ENCODE measurements around the gene STEAP1B. TPM values are rescaled to one million over a fixed set of nuclear protein-coding genes. Genes with fewer than 3 reads are reported as not detected.

STEAP1B gene
- total and polyA plus RNA-seq, 9 donors: 2.2 to 3.2 (median 2.4) TPM

GRCh38 chr7:22420973-22421635 lies 78.9 kb downstream of the STEAP1B start:
- DNase-seq: no peak
- no peaks in the 10 kb centered on the region for H3K27me3 ChIP-seq (ENCODE audit: control insufficient read depth, insufficient read depth, low read length)
- no peaks in the 10 kb centered on the region for H3K36me3 ChIP-seq (ENCODE audit: control insufficient read depth, insufficient read depth, low read length)
- H3K27ac ChIP-seq (ENCODE audit: low read length): no peak overlapping the region
- H3K4me3 ChIP-seq (ENCODE audit: low read length): no peak overlapping the region
- WGBS (ENCODE audit: insufficient coverage): 73% methylated on average over 2 of the region's 2 CpGs
- H3K4me1 ChIP-seq (ENCODE audit: control insufficient read depth, insufficient read depth, low read length): peaks cover 8% of the 10 kb centered on the region
- no peaks in the 10 kb centered on the region for H3K9me3 ChIP-seq (replicated peaks; ENCODE audit: control insufficient read depth, low read depth, low read length)

DNA sequence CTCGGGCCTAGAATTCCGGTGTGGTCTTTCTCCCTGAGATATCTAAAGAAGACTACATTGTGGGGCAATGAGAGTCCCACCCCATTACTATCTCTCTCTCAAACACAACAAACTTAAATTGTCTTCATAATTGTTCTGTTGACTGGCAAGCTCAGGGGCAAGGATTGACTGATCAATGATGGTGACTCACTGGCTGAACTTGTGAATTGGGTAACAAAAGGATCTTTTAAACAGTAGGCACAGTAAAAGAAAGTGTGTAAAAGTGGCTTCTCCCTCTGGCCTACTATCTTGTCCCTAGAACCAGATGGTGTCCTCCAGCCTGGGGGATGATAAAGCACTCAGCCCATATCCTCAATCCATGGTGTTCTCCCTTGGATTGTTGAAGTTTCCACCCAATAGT lies 80.0 kb downstream of the STEAP1B start:
- H3K9me3 ChIP-seq (replicated peaks; ENCODE audit: control insufficient read depth, low read depth, low read length): no peaks in the 10 kb centered on the region
- no peak overlapping the region for H3K4me3 ChIP-seq (ENCODE audit: low read length)
- no peaks in the 10 kb centered on the region for H3K36me3 ChIP-seq (ENCODE audit: control insufficient read depth, insufficient read depth, low read length)
- no peaks in the 10 kb centered on the region for H3K27me3 ChIP-seq (ENCODE audit: control insufficient read depth, insufficient read depth, low read length)
- peaks cover 8% of the 10 kb centered on the region for H3K4me1 ChIP-seq (ENCODE audit: control insufficient read depth, insufficient read depth, low read length)
- no CpG with 5 or more reads among the region's 2 CpGs for WGBS (ENCODE audit: insufficient coverage)
- H3K27ac ChIP-seq (ENCODE audit: low read length): no peak overlapping the region
- DNase-seq: no peak

DNA sequence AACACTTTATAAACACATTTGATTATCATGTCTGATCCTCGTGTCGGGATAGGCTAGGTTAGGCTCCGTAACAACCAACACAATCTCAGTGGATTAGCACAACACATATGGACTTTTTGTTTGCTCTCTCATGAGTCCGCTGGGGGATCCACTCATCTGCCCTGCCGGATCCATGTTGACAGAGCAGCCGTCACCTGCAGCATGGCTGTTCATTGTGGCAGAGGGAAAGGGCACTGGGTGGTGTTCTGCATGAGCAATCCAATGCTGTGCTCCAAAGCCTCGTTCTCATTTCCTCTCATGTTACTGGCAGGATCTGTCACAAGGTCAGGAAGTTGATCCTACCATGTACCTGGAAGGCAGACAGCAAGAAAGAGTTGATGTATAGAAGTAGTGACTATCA lies 80.5 kb downstream of the STEAP1B start:
- no peaks in the 10 kb centered on the region for H3K36me3 ChIP-seq (ENCODE audit: control insufficient read depth, insufficient read depth, low read length)
- H3K4me3 ChIP-seq (ENCODE audit: low read length): no peak overlapping the region
- no peaks in the 10 kb centered on the region for H3K27me3 ChIP-seq (ENCODE audit: control insufficient read depth, insufficient read depth, low read length)
- DNase-seq: no peak
- H3K4me1 ChIP-seq (ENCODE audit: control insufficient read depth, insufficient read depth, low read length): peaks cover 8% of the 10 kb centered on the region
- no peaks in the 10 kb centered on the region for H3K9me3 ChIP-seq (replicated peaks; ENCODE audit: control insufficient read depth, low read depth, low read length)
- no peak overlapping the region for H3K27ac ChIP-seq (ENCODE audit: low read length)
- WGBS (ENCODE audit: insufficient coverage): 89% methylated on average over 3 of the region's 7 CpGs

DNA sequence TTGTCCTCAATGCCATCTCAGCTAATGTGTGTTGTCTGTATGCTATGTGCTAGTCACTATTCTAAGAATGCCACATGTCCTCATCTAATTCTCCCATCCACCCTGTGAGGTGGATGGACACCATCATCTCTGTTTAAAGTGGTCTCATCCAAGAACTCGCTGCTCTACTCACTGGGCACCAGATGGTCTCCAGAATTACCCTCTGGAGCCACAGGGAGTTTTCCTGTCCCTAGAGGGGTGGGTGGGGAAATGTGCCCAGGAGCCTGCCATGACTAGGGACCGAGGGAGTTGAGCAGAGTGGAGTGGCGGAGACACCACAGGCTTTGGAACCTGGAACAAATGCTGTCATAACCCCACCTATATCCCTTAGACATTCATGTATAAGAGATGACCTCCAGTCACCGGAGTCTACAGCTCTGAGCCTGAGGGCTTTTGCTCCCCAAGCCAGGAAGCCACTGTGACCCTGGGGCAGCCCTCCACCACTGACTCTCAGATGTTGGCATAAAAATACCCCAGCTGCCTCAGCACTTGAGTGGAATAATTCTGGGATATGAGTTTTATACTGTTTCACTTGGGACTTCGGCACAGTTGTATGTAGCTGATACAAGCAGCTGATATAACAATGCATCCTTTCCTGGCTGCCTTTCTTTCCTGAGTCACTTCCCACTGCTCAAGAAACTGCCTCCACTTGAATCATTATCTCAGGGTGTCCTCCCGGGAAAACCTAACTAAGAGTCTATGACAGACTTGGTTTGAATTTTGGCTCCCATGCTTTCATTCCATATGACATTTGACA lies 81.5 kb downstream of the STEAP1B start:
- Histone ChIP-seq H3K27ac (ENCODE audit: low read length) (no peak overlapping the region), H3K36me3 (ENCODE audit: control insufficient read depth, insufficient read depth, low read length) (no peaks in the 10 kb centered on the region), H3K4me3 (ENCODE audit: low read length) (no peak overlapping the region), H3K4me1 (ENCODE audit: control insufficient read depth, insufficient read depth, low read length) (peaks cover 8% of the 10 kb centered on the region), H3K9me3 (replicated peaks; ENCODE audit: control insufficient read depth, low read depth, low read length) (no peaks in the 10 kb centered on the region), H3K27me3 (ENCODE audit: control insufficient read depth, insufficient read depth, low read length) (no peaks in the 10 kb centered on the region)
- WGBS (ENCODE audit: insufficient coverage): 100% methylated on average over 1 of the region's 6 CpGs
- no peak for DNase-seq

- H3K4me1 ChIP-seq (ENCODE audit: control insufficient read depth, insufficient read depth, low read length): peaks cover 8% of the 10 kb centered on the region
- no peak overlapping the region for H3K4me3 ChIP-seq (ENCODE audit: low read length)
- H3K36me3 ChIP-seq (ENCODE audit: control insufficient read depth, insufficient read depth, low read length): no peaks in the 10 kb centered on the region
- H3K27ac ChIP-seq (ENCODE audit: low read length): no peak overlapping the region
- DNase-seq: no peak
- H3K9me3 ChIP-seq (replicated peaks; ENCODE audit: control insufficient read depth, low read depth, low read length): no peaks in the 10 kb centered on the region
- WGBS (ENCODE audit: insufficient coverage): 33% methylated on average over 3 of the region's 5 CpGs
- H3K27me3 ChIP-seq (ENCODE audit: control insufficient read depth, insufficient read depth, low read length): no peaks in the 10 kb centered on the region
Observed at GRCh38 chr7:22417841-22418240, 82.1 kb downstream of the STEAP1B start.

DNA sequence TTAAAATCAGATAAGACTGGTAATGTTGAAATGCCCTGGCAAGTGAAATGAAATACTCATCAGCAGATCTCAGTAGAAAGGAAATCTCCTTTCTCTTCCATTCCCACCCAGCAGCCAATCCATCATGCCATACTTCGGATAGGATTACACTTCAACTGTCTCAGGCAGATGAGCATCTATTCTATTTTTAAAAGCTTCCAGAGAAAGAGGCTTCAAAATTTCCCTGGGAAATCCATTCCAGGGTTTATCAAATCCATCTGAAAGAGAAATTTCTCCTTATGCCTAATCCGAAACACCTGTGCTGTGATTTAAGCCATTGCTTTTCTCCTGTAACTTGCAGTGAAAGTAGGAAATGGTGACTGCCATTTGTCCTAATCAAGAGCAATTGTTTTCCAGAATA lies 82.6 kb downstream of the STEAP1B start:
- Histone ChIP-seq H3K27me3 (ENCODE audit: control insufficient read depth, insufficient read depth, low read length) (no peaks in the 10 kb centered on the region), H3K4me1 (ENCODE audit: control insufficient read depth, insufficient read depth, low read length) (peaks cover 8% of the 10 kb centered on the region)

GRCh38 chr7:22414424-22414823 lies 85.6 kb downstream of the STEAP1B start:
- H3K4me3 ChIP-seq (ENCODE audit: low read length): no peak overlapping the region
- 91% methylated on average over 1 of the region's 2 CpGs for WGBS (ENCODE audit: insufficient coverage)
- H3K36me3 ChIP-seq (ENCODE audit: control insufficient read depth, insufficient read depth, low read length): no peaks in the 10 kb centered on the region
- DNase-seq: no peak
- H3K27ac ChIP-seq (ENCODE audit: low read length): no peak overlapping the region
- H3K27me3 ChIP-seq (ENCODE audit: control insufficient read depth, insufficient read depth, low read length): no peaks in the 10 kb centered on the region
- peaks cover 8% of the 10 kb centered on the region for H3K4me1 ChIP-seq (ENCODE audit: control insufficient read depth, insufficient read depth, low read length)
- no peaks in the 10 kb centered on the region for H3K9me3 ChIP-seq (replicated peaks; ENCODE audit: control insufficient read depth, low read depth, low read length)

More for the DNA sequence above, 82.6 kb downstream of the STEAP1B start:
- Histone ChIP-seq H3K36me3 (ENCODE audit: control insufficient read depth, insufficient read depth, low read length) (no peaks in the 10 kb centered on the region), H3K9me3 (replicated peaks; ENCODE audit: control insufficient read depth, low read depth, low read length) (no peaks in the 10 kb centered on the region), H3K27ac (ENCODE audit: low read length) (no peak overlapping the region), H3K4me3 (ENCODE audit: low read length) (no peak overlapping the region)
- peak; percentile 21 for DNase-seq
- 33% methylated on average over 1 of the region's 2 CpGs for WGBS (ENCODE audit: insufficient coverage)

DNA sequence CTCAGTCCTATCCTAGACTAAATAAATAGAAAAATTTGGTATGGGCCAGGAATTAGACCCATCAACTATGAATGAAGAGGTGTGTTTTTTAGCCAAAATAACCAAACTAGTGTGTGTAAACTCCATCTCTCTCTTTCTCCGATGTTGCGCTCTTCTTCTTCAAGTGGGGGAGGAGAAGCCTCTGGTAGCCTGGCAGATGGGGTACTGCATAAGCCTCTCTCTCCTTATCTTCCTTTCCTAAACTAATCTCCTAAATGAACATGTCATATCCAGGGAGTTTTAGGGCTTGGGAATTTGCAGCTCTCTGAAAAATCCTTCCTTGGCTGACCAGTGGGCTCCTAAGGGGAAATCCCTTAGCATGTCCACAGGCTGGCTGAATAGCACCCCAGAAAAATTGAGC lies 86.8 kb downstream of the STEAP1B start:
- no CpG with 5 or more reads among the region's 2 CpGs for WGBS (ENCODE audit: insufficient coverage)
- no peak overlapping the region for H3K4me3 ChIP-seq (ENCODE audit: low read length)
- no peak for DNase-seq

DNA sequence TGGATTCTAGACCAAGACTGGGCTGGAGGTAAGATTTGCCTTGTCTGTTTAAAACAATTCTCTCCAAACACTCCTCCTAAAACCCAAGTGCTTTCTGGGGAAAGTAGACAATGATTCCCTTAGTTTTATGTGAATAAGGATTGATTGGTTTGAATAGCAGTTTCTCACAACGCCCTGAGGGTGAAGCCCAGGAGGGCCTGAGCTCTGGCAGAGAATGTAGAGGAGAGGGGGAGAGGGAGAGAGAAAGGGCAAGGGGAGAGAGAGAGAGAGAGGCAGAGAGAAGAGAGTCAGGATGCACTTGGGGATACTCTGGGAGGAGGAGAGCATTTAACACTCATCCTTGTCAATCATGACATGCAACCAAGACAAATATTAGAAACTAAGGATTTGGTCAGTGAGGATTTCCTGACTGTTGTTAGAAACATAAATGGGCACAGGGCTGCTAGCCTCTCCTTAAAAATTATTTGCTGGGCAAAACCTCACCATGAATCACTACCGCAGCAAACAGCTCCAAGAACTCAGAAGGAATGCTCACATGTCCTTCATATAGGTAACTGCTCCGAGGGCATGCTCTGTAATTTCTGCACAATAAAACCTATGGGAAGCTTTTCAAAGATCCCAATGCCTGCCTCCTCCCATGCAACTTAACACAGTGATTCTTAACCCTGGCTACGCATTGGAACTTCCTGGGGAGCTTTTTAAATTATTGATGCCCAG lies 87.9 kb downstream of the STEAP1B start:
- WGBS (ENCODE audit: insufficient coverage): 64% methylated on average over 4 of the region's 4 CpGs
- no peak overlapping the region for H3K4me3 ChIP-seq (ENCODE audit: low read length)
- H3K9me3 ChIP-seq (replicated peaks; ENCODE audit: control insufficient read depth, low read depth, low read length): no peaks in the 10 kb centered on the region

More for the DNA sequence above, 86.8 kb downstream of the STEAP1B start:
- Histone ChIP-seq H3K27me3 (ENCODE audit: control insufficient read depth, insufficient read depth, low read length) (no peaks in the 10 kb centered on the region), H3K36me3 (ENCODE audit: control insufficient read depth, insufficient read depth, low read length) (no peaks in the 10 kb centered on the region), H3K9me3 (replicated peaks; ENCODE audit: control insufficient read depth, low read depth, low read length) (no peaks in the 10 kb centered on the region), H3K27ac (ENCODE audit: low read length) (no peak overlapping the region), H3K4me1 (ENCODE audit: control insufficient read depth, insufficient read depth, low read length) (peaks cover 6% of the 10 kb centered on the region)

DNA sequence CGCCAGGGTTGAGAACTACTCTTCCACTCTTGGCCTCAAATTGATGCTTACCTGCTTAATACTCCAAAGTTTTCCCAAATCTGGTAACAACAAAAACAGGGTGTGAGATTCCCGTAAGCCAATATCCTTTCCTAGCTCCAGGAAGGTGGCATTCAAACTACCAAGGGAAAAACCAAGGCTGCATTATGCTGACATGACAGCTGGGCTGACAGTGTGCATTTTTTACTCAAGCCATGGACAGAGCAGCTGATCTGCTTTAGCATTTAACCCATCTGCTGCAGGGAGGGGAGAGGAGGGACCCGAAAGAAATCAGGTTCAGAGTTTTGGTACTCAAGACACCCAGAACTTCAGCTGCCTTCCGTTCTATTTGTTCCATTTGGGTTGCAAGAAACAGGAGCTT lies 93.3 kb downstream of the STEAP1B start:
- peak; percentile 16 for DNase-seq
- H3K9me3 ChIP-seq (replicated peaks; ENCODE audit: control insufficient read depth, low read depth, low read length): no peaks in the 10 kb centered on the region
- no peaks in the 10 kb centered on the region for H3K27me3 ChIP-seq (ENCODE audit: control insufficient read depth, insufficient read depth, low read length)
- H3K4me3 ChIP-seq (ENCODE audit: low read length): no peak overlapping the region
- H3K27ac ChIP-seq (ENCODE audit: low read length): no peak overlapping the region
- H3K4me1 ChIP-seq (ENCODE audit: control insufficient read depth, insufficient read depth, low read length): no peaks in the 10 kb centered on the region
- WGBS (ENCODE audit: insufficient coverage): 81% methylated on average over 3 of the region's 4 CpGs
- H3K36me3 ChIP-seq (ENCODE audit: control insufficient read depth, insufficient read depth, low read length): no peaks in the 10 kb centered on the region

More for the DNA sequence above, 87.9 kb downstream of the STEAP1B start:
- DNase-seq: no peak
- no peak overlapping the region for H3K27ac ChIP-seq (ENCODE audit: low read length)
- H3K4me1 ChIP-seq (ENCODE audit: control insufficient read depth, insufficient read depth, low read length): no peaks in the 10 kb centered on the region
- no peaks in the 10 kb centered on the region for H3K27me3 ChIP-seq (ENCODE audit: control insufficient read depth, insufficient read depth, low read length)
- no peaks in the 10 kb centered on the region for H3K36me3 ChIP-seq (ENCODE audit: control insufficient read depth, insufficient read depth, low read length)
